ENCODE data around the gene PDCD7.
"Not testable (repeated sequence)": the region's sequence is repeated elsewhere in the genome, so short reads cannot be mapped to it uniquely, and the experiment has no call there.

PDCD7 gene

GRCh38 chr15:65094294-65094995 is 39.2 kb downstream of the PDCD7 start:
- Histone ChIP-seq H3K27me3 (ENCODE audit: control insufficient read depth in 5 of 5, insufficient read depth in 4 of 5, low read length in 5 of 5) (no peaks in the 10 kb centered on the region), H3K9me3 (ENCODE audit: control insufficient read depth in 5 of 5, low read length in 5 of 5) (no peaks in the 10 kb centered on the region), H3K4me1 (ENCODE audit: control insufficient read depth in 5 of 5, insufficient read depth in 5 of 5, low read length in 5 of 5) (peaks cover 2 to 17% (median 14%) of the 10 kb centered on the region in 5 donors), H3K27ac (ENCODE audit: low read depth, low read length) (no peak overlapping the region), H3K36me3 (ENCODE audit: control insufficient read depth in 5 of 5, insufficient read depth in 5 of 5, low read length in 5 of 5) (peaks cover 8 to 35% (median 29%) of the 10 kb centered on the region in 5 donors), H3K4me3 (ENCODE audit: low read depth in 1 of 5, low read length in 5 of 5) (no peak overlapping the region), H3K9ac (ENCODE audit: low read length in 5 of 5) (no peak overlapping the region)

- peaks cover 2 to 24% (median 20%) of the 10 kb centered on the region in 5 donors for H3K4me1 ChIP-seq (ENCODE audit: control insufficient read depth in 5 of 5, insufficient read depth in 5 of 5, low read length in 5 of 5)
- not testable (repeated sequence) for H3K27me3 ChIP-seq (ENCODE audit: control insufficient read depth in 5 of 5, insufficient read depth in 4 of 5, low read length in 5 of 5); H3K9me3 ChIP-seq (ENCODE audit: control insufficient read depth in 5 of 5, low read length in 5 of 5); H3K4me3 ChIP-seq (ENCODE audit: low read depth in 1 of 5, low read length in 5 of 5); H3K27ac ChIP-seq (ENCODE audit: low read depth, low read length); H3K9ac ChIP-seq (ENCODE audit: low read length in 5 of 5)
- H3K36me3 ChIP-seq (ENCODE audit: control insufficient read depth in 5 of 5, insufficient read depth in 5 of 5, low read length in 5 of 5): peaks cover 6 to 29% (median 22%) of the 10 kb centered on the region in 5 donors
These were observed 39.8 kb downstream of the PDCD7 start for GRCh38 chr15:65093793-65094170.

GRCh38 chr15:65092911-65093792 is 40.5 kb downstream of the PDCD7 start:
- Histone ChIP-seq H3K27ac (ENCODE audit: low read depth, low read length) (no peak overlapping the region), H3K9me3 (ENCODE audit: control insufficient read depth in 5 of 5, low read length in 5 of 5) (no peaks in the 10 kb centered on the region), H3K27me3 (ENCODE audit: control insufficient read depth in 5 of 5, insufficient read depth in 4 of 5, low read length in 5 of 5) (no peaks in the 10 kb centered on the region), H3K4me1 (ENCODE audit: control insufficient read depth in 5 of 5, insufficient read depth in 5 of 5, low read length in 5 of 5) (peaks cover 4 to 30% (median 26%) of the 10 kb centered on the region in 5 donors), H3K36me3 (ENCODE audit: control insufficient read depth in 5 of 5, insufficient read depth in 5 of 5, low read length in 5 of 5) (peaks cover 1 to 23% (median 17%) of the 10 kb centered on the region in 5 donors), H3K4me3 (ENCODE audit: low read depth in 1 of 5, low read length in 5 of 5) (no peak overlapping the region), H3K9ac (ENCODE audit: low read length in 5 of 5) (no peak overlapping the region)

GRCh38 chr15:65091946-65092770 is 41.5 kb downstream of the PDCD7 start:
- Histone ChIP-seq H3K4me1 (ENCODE audit: control insufficient read depth in 5 of 5, insufficient read depth in 5 of 5, low read length in 5 of 5) (peaks cover 8 to 40% (median 36%) of the 10 kb centered on the region in 5 donors), H3K27ac (ENCODE audit: low read depth, low read length) (peak overlapping the region; percentile 37), H3K36me3 (ENCODE audit: control insufficient read depth in 5 of 5, insufficient read depth in 5 of 5, low read length in 5 of 5) (peaks cover 0 to 13% (median 7%) of the 10 kb centered on the region in 5 donors), H3K9me3 (ENCODE audit: control insufficient read depth in 5 of 5, low read length in 5 of 5) (no peaks in the 10 kb centered on the region), H3K9ac (ENCODE audit: low read length in 5 of 5) (peak overlapping the region in 2 of 5 donors; percentile 6 to 35), H3K4me3 (ENCODE audit: low read depth in 1 of 5, low read length in 5 of 5) (no peak overlapping the region), H3K27me3 (ENCODE audit: control insufficient read depth in 5 of 5, insufficient read depth in 4 of 5, low read length in 5 of 5) (no peaks in the 10 kb centered on the region)

- H3K27ac ChIP-seq (ENCODE audit: low read depth, low read length): peak overlapping the region; percentile 62
- H3K27me3 ChIP-seq (ENCODE audit: control insufficient read depth in 5 of 5, insufficient read depth in 4 of 5, low read length in 5 of 5): peaks cover 0 to 7% (median 0%) of the 10 kb centered on the region in 5 donors
- H3K4me3 ChIP-seq (ENCODE audit: low read depth in 1 of 5, low read length in 5 of 5): peak overlapping the region in 1 of 5 donors; percentile 6
- peaks cover 0 to 6% (median 0%) of the 10 kb centered on the region in 5 donors for H3K36me3 ChIP-seq (ENCODE audit: control insufficient read depth in 5 of 5, insufficient read depth in 5 of 5, low read length in 5 of 5)
- no peak overlapping the region for H3K9ac ChIP-seq (ENCODE audit: low read length in 5 of 5)
- peaks cover 8 to 57% (median 38%) of the 10 kb centered on the region in 5 donors for H3K4me1 ChIP-seq (ENCODE audit: control insufficient read depth in 5 of 5, insufficient read depth in 5 of 5, low read length in 5 of 5)
- H3K9me3 ChIP-seq (ENCODE audit: control insufficient read depth in 5 of 5, low read length in 5 of 5): no peaks in the 10 kb centered on the region
These were observed 44.3 kb downstream of the PDCD7 start for GRCh38 chr15:65089206-65089824.

- Histone ChIP-seq H3K36me3 (ENCODE audit: control insufficient read depth in 5 of 5, insufficient read depth in 5 of 5, low read length in 5 of 5) (peaks cover 0 to 6% (median 0%) of the 10 kb centered on the region in 5 donors), H3K9ac (ENCODE audit: low read length in 5 of 5) (peak overlapping the region in 1 of 5 donors; percentile 66), H3K27me3 (ENCODE audit: control insufficient read depth in 5 of 5, insufficient read depth in 4 of 5, low read length in 5 of 5) (peaks cover 0 to 7% (median 0%) of the 10 kb centered on the region in 5 donors), H3K4me3 (ENCODE audit: low read depth in 1 of 5, low read length in 5 of 5) (peak overlapping the region in 2 of 5 donors; percentile 6 to 13), H3K4me1 (ENCODE audit: control insufficient read depth in 5 of 5, insufficient read depth in 5 of 5, low read length in 5 of 5) (peaks cover 8 to 57% (median 38%) of the 10 kb centered on the region in 5 donors), H3K27ac (ENCODE audit: low read depth, low read length) (peak overlapping the region; percentile 62), H3K9me3 (ENCODE audit: control insufficient read depth in 5 of 5, low read length in 5 of 5) (no peaks in the 10 kb centered on the region)
These were observed 45.0 kb downstream of the PDCD7 start for GRCh38 chr15:65088643-65089021.

- H3K27ac ChIP-seq (ENCODE audit: low read depth, low read length): peak overlapping the region; percentile 62
- peak overlapping the region in 2 of 5 donors; percentile 5 to 13 for H3K4me3 ChIP-seq (ENCODE audit: low read depth in 1 of 5, low read length in 5 of 5)
- H3K27me3 ChIP-seq (ENCODE audit: control insufficient read depth in 5 of 5, insufficient read depth in 4 of 5, low read length in 5 of 5): peaks cover 0 to 7% (median 3%) of the 10 kb centered on the region in 5 donors
- H3K4me1 ChIP-seq (ENCODE audit: control insufficient read depth in 5 of 5, insufficient read depth in 5 of 5, low read length in 5 of 5): peaks cover 8 to 57% (median 38%) of the 10 kb centered on the region in 5 donors
- H3K9me3 ChIP-seq (ENCODE audit: control insufficient read depth in 5 of 5, low read length in 5 of 5): no peaks in the 10 kb centered on the region
- peaks cover 0 to 4% (median 0%) of the 10 kb centered on the region in 5 donors for H3K36me3 ChIP-seq (ENCODE audit: control insufficient read depth in 5 of 5, insufficient read depth in 5 of 5, low read length in 5 of 5)
- peak overlapping the region in 2 of 5 donors; percentile 32 to 66 for H3K9ac ChIP-seq (ENCODE audit: low read length in 5 of 5)
These were observed 45.5 kb downstream of the PDCD7 start for GRCh38 chr15:65087873-65088642.

- Histone ChIP-seq H3K4me3 (ENCODE audit: low read depth in 1 of 5, low read length in 5 of 5) (no peak overlapping the region), H3K27ac (ENCODE audit: low read depth, low read length) (peak overlapping the region; percentile 62), H3K27me3 (ENCODE audit: control insufficient read depth in 5 of 5, insufficient read depth in 4 of 5, low read length in 5 of 5) (peaks cover 5 to 9% (median 6%) of the 10 kb centered on the region in 5 donors), H3K9me3 (ENCODE audit: control insufficient read depth in 5 of 5, low read length in 5 of 5) (no peaks in the 10 kb centered on the region), H3K9ac (ENCODE audit: low read length in 5 of 5) (peak overlapping the region in 1 of 5 donors; percentile 66), H3K36me3 (ENCODE audit: control insufficient read depth in 5 of 5, insufficient read depth in 5 of 5, low read length in 5 of 5) (no peaks in the 10 kb centered on the region), H3K4me1 (ENCODE audit: control insufficient read depth in 5 of 5, insufficient read depth in 5 of 5, low read length in 5 of 5) (peaks cover 8 to 57% (median 40%) of the 10 kb centered on the region in 5 donors)
These were observed 46.2 kb downstream of the PDCD7 start for GRCh38 chr15:65087411-65087810.

All from subcutaneous abdominal adipose tissue (tissue), 5 donors.